Fibroblast of lung (primary cell): ENCODE measurements around the gene SLC44A1. TPM values are rescaled to one million over a fixed set of nuclear protein-coding genes. Genes with fewer than 3 reads are reported as not detected.

ENCODE experiments used
- DNase-seq, 2 donors: peaks; one replicate each; pipeline versions ENCODE4 v3.0.0 to v3.0.0-alpha.2; 2010; ENCODE audit warnings: low read depth in 2 of 2
- H2AFZ ChIP-seq: 2 replicates; pipeline ENCODE4 v1.5.1; 2012; ENCODE audit warnings: low read length, control low read depth, inconsistent platforms
- H3K27ac ChIP-seq: 2 replicates; pipeline ENCODE4 v1.5.1; 2011; ENCODE audit warnings: low read length, control low read depth; ENCODE audit not compliant: insufficient read depth
- H3K27me3 ChIP-seq: 2 replicates; pipeline ENCODE4 v1.5.1; 2011; ENCODE audit warnings: mild to moderate bottlenecking, low read length; ENCODE audit not compliant: control insufficient read depth, insufficient read depth
- H3K36me3 ChIP-seq: 2 replicates; pipeline ENCODE4 v1.5.1; 2011; ENCODE audit warnings: low read length; ENCODE audit not compliant: control insufficient read depth, insufficient read depth
- H3K4me1 ChIP-seq: 2 replicates; pipeline ENCODE4 v1.5.1; 2011; ENCODE audit warnings: low read length; ENCODE audit not compliant: control insufficient read depth, insufficient read depth; ENCODE audit errors: extremely low read depth
- H3K4me2 ChIP-seq: 2 replicates; pipeline ENCODE4 v1.5.1; 2011; ENCODE audit warnings: low read length, control low read depth; ENCODE audit not compliant: insufficient read depth; ENCODE audit errors: extremely low read depth
- H3K4me3 ChIP-seq, 4 experiments: fragments of 200-600 bp in 1 of 4; sonication (generic) in 1 of 4; replicated peaks in 1 of 4; 2 replicates each; pipeline ENCODE4 v1.5.1; 2011 to 2016; ENCODE audit warnings: low read length in 4 of 4, low read depth in 3 of 4, mild to moderate bottlenecking in 3 of 4, control low read depth in 2 of 4, inconsistent platforms in 1 of 4, mixed read lengths in 1 of 4; ENCODE audit not compliant: insufficient read depth in 1 of 4; ENCODE audit errors: control extremely low read depth in 1 of 4
- H3K79me2 ChIP-seq: 2 replicates; pipeline ENCODE4 v1.5.1; 2012; ENCODE audit warnings: mild to moderate bottlenecking, low read length, inconsistent platforms; ENCODE audit not compliant: control insufficient read depth, insufficient read depth
- H3K9ac ChIP-seq: 2 replicates; pipeline ENCODE4 v1.5.1; 2011; ENCODE audit warnings: mild to moderate bottlenecking, low read length, control low read depth; ENCODE audit not compliant: insufficient read depth
- H3K9me3 ChIP-seq: 2 replicates; pipeline ENCODE4 v1.5.1; 2012; ENCODE audit warnings: low read depth, low read length; ENCODE audit not compliant: control insufficient read depth, insufficient read depth
- H4K20me1 ChIP-seq: 2 replicates; pipeline ENCODE4 v1.5.1; 2011; ENCODE audit warnings: low read length; ENCODE audit not compliant: control insufficient read depth, insufficient read depth; ENCODE audit errors: extremely low read depth
- EZH2 ChIP-seq: IDR thresholded peaks from 2 replicates; pipeline ENCODE4 v1.5.1; 2012; ENCODE audit warnings: low read length, control low read depth, mild to moderate bottlenecking; ENCODE audit errors: missing control alignments
- polyA plus RNA-seq, 2 donors: library from polyadenylated mRNA; depleted of rRNA in 1 of 2; stranded (reverse) in 1 of 2; unstranded in 1 of 2; fragments of >200 nt; gene quantifications; 2 replicates each; pipeline ENCODE4 v1.2.1, GENCODE V29; 2011 to 2012; ENCODE audit warnings: missing spikeins in 1 of 2
- total RNA-seq: library from RNA; depleted of rRNA; stranded (reverse); fragments of >200 nt; gene quantifications from 2 replicates; pipeline ENCODE4 v1.2.1, GENCODE V29; 2014
- TF ChIP-seq, protein P1 (sequence below), 2 donors: IDR thresholded peaks in 1 of 2; conservative IDR thresholded peaks in 1 of 2; 1 replicate in 1 of 2; 2 replicates in 1 of 2; pipeline ENCODE4 v1.5.1; 2011 to 2012; ENCODE audit warnings: low read length in 2 of 2, control low read depth in 1 of 2, inconsistent platforms in 1 of 2, low read depth in 1 of 2, mild to moderate bottlenecking in 1 of 2

The SLC44A1 gene
- total and polyA plus RNA-seq, 2 donors (not counting 1 experiment from before 2014, with no cell fraction given): 35.9 to 54.2 TPM

DNA sequence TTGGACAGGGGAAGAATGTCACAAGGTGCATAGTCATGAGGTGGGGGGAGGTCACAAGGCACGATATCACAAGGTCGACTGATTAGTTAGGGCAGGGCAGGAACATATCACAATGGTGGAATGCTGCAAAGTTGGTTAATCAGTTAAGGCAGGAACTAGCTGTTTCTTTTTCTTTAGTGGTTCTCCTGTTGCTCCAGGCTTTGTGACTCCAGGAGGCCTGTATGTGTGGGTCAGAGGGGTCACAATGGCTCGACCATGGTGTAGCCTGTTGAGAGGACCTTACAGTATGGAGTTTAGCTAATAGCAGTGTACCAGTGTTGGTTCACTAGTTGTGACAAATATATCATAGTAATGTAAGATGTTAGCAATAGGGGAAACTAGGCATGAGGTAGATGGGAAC lies 191.0 kb downstream of the SLC44A1 start:
- no peak for DNase-seq
- Histone ChIP-seq H3K4me3 (no peak overlapping the region), H3K27ac (no peak overlapping the region), H3K27me3 (no peaks in the 10 kb centered on the region), H3K9me3 (no peaks in the 10 kb centered on the region), H3K36me3 (no peaks in the 10 kb centered on the region), H4K20me1 (no peaks in the 10 kb centered on the region), H3K4me2 (no peak overlapping the region), H2AFZ (no peak overlapping the region), H3K9ac (no peak overlapping the region), H3K4me1 (peaks cover 10% of the 10 kb centered on the region), H3K79me2 (no peaks in the 10 kb centered on the region)
- TF ChIP-seq, protein P1, sequence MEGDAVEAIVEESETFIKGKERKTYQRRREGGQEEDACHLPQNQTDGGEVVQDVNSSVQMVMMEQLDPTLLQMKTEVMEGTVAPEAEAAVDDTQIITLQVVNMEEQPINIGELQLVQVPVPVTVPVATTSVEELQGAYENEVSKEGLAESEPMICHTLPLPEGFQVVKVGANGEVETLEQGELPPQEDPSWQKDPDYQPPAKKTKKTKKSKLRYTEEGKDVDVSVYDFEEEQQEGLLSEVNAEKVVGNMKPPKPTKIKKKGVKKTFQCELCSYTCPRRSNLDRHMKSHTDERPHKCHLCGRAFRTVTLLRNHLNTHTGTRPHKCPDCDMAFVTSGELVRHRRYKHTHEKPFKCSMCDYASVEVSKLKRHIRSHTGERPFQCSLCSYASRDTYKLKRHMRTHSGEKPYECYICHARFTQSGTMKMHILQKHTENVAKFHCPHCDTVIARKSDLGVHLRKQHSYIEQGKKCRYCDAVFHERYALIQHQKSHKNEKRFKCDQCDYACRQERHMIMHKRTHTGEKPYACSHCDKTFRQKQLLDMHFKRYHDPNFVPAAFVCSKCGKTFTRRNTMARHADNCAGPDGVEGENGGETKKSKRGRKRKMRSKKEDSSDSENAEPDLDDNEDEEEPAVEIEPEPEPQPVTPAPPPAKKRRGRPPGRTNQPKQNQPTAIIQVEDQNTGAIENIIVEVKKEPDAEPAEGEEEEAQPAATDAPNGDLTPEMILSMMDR (conservative IDR thresholded peaks at IDR 0.05 in 1 of 2, IDR thresholded peaks at IDR 0.05 in 1 of 2; ENCODE audit: low read depth in 1 of 2, low read length in 2 of 2): no peak
- TF ChIP-seq EZH2: no peak

DNA sequence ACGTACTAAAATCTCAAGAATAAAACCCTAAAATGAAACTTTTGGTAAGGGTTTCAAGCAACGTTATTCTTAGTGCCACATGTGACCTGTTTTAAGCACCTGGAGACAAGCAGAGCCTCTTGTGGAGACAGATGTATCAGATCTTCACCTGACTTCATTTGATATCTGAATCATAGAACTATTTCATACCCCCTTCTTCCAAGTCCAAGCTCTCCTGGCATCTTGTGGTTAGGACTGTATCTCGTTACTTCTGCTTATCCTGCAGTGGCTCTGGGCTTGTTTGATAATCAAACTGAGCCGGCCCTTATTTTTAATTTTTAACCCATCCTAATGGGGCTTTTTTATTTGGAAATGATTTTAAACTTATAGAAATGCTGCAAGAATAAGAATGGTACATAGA lies 192.3 kb downstream of the SLC44A1 start:
- Histone ChIP-seq H2AFZ (no peak overlapping the region), H3K4me3 (no peak overlapping the region), H3K36me3 (no peaks in the 10 kb centered on the region), H3K79me2 (no peaks in the 10 kb centered on the region), H3K4me1 (peaks cover 10% of the 10 kb centered on the region), H3K9ac (no peak overlapping the region), H4K20me1 (no peaks in the 10 kb centered on the region), H3K27me3 (no peaks in the 10 kb centered on the region), H3K27ac (no peak overlapping the region), H3K9me3 (no peaks in the 10 kb centered on the region), H3K4me2 (no peak overlapping the region)
- no peak for DNase-seq
- TF ChIP-seq, protein P1 (conservative IDR thresholded peaks at IDR 0.05 in 1 of 2, IDR thresholded peaks at IDR 0.05 in 1 of 2; ENCODE audit: low read depth in 1 of 2, low read length in 2 of 2): no peak
- TF ChIP-seq EZH2: no peak

DNA sequence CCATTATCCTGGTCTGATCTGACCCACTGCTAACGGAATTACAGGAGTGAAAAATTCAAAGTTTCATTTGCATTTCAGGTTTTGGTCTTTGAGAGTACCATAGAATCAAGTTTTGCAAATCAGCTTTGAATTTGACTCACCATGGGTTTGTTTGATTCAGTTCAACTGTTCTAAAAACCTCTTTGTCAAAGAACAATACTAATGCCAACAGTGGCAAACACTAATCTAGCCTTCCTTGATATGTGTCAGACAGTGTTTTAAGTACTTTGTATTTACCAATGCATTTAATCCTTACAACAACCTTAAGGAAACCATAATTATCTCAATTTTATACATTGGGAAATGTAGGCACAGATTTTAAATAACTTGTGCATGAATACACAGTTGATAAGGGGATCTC lies 193.3 kb downstream of the SLC44A1 start:
- no peak overlapping the region for H3K4me2 ChIP-seq

More for the DNA sequence above, 193.3 kb downstream of the SLC44A1 start:
- DNase-seq: no peak
- no peak overlapping the region for H3K27ac ChIP-seq
- no peaks in the 10 kb centered on the region for H3K36me3 ChIP-seq
- no peak overlapping the region for H2AFZ ChIP-seq
- H3K4me3 ChIP-seq: no peak overlapping the region
- TF ChIP-seq, protein P1 (conservative IDR thresholded peaks at IDR 0.05 in 1 of 2, IDR thresholded peaks at IDR 0.05 in 1 of 2; ENCODE audit: low read depth in 1 of 2, low read length in 2 of 2): no peak
- no peak for TF ChIP-seq EZH2
- H4K20me1 ChIP-seq: no peaks in the 10 kb centered on the region
- no peaks in the 10 kb centered on the region for H3K9me3 ChIP-seq
- no peaks in the 10 kb centered on the region for H3K79me2 ChIP-seq
- no peaks in the 10 kb centered on the region for H3K27me3 ChIP-seq
- H3K9ac ChIP-seq: no peak overlapping the region
- H3K4me1 ChIP-seq: peaks cover 10% of the 10 kb centered on the region
